ENCODE measurements around the gene EIF5AL1. TPM values are rescaled to one million over a fixed set of nuclear protein-coding genes. Genes with fewer than 3 reads are reported as not detected.

Gene EIF5AL1
- total RNA-seq, 2 donors from 2014 or later, result 0.19 to 1.6 TPM

GRCh38 chr10:79492256-79492655, 20.1 kb upstream of the EIF5AL1 start:
- Histone ChIP-seq H3K9me3 (no peaks in the 10 kb centered on the region), H3K9ac (ENCODE audit: low read depth in 2 of 2, low read length in 2 of 2) (no peak overlapping the region), H3K4me1 (no peaks in the 10 kb centered on the region), H3K36me3 (no peaks in the 10 kb centered on the region), H3K4me3 (no peak overlapping the region), H3K27ac (no peak overlapping the region), H3K27me3 (no peaks in the 10 kb centered on the region)
- TF ChIP-seq CTCF (IDR thresholded peaks at IDR 0.05), result no peak
- intact Hi-C loops (cut with DNase I), result no loop called here
- DNase-seq, result no peak

GRCh38 chr10:79492839-79493238, 19.5 kb upstream of the EIF5AL1 start:
- Histone ChIP-seq H3K27ac (no peak overlapping the region), H3K9me3 (no peaks in the 10 kb centered on the region), H3K4me1 (no peaks in the 10 kb centered on the region), H3K36me3 (no peaks in the 10 kb centered on the region), H3K9ac (ENCODE audit: low read depth in 2 of 2, low read length in 2 of 2) (no peak overlapping the region), H3K27me3 (no peaks in the 10 kb centered on the region), H3K4me3 (no peak overlapping the region)
- no peak for DNase-seq
- intact Hi-C loops (cut with DNase I), result no loop called here
- no peak for TF ChIP-seq CTCF (IDR thresholded peaks at IDR 0.05)

- no peaks in the 10 kb centered on the region for H3K36me3 ChIP-seq
- intact Hi-C loops (cut with DNase I), result no loop called here
- no peak for TF ChIP-seq CTCF (IDR thresholded peaks at IDR 0.05)
- no peak overlapping the region for H3K9ac ChIP-seq (ENCODE audit: low read depth in 2 of 2, low read length in 2 of 2)
- no peaks in the 10 kb centered on the region for H3K9me3 ChIP-seq
- no peaks in the 10 kb centered on the region for H3K4me1 ChIP-seq
- no peak overlapping the region for H3K4me3 ChIP-seq
- DNase-seq, result no peak
- no peaks in the 10 kb centered on the region for H3K27me3 ChIP-seq
- no peak overlapping the region for H3K27ac ChIP-seq
These were observed 18.5 kb upstream of the EIF5AL1 start for GRCh38 chr10:79493806-79494205.

GRCh38 chr10:79494871-79495705, 17.2 kb upstream of the EIF5AL1 start:
- no peak for TF ChIP-seq CTCF (IDR thresholded peaks at IDR 0.05)
- DNase-seq, result no peak
- Histone ChIP-seq H3K36me3 (no peaks in the 10 kb centered on the region), H3K9ac (ENCODE audit: low read depth in 2 of 2, low read length in 2 of 2) (no peak overlapping the region), H3K27ac (no peak overlapping the region), H3K27me3 (no peaks in the 10 kb centered on the region), H3K9me3 (no peaks in the 10 kb centered on the region), H3K4me1 (no peaks in the 10 kb centered on the region), H3K4me3 (no peak overlapping the region)
- intact Hi-C loops (cut with DNase I), result no loop called here

GRCh38 chr10:79495791-79496190, 16.5 kb upstream of the EIF5AL1 start:
- no peaks in the 10 kb centered on the region for H3K9me3 ChIP-seq
- no peak for TF ChIP-seq CTCF (IDR thresholded peaks at IDR 0.05)
- no peak overlapping the region for H3K4me3 ChIP-seq
- H3K27ac ChIP-seq, result no peak overlapping the region
- intact Hi-C loops (cut with DNase I), result no loop called here
- H3K27me3 ChIP-seq, result no peaks in the 10 kb centered on the region
- H3K4me1 ChIP-seq, result no peaks in the 10 kb centered on the region
- H3K36me3 ChIP-seq, result no peaks in the 10 kb centered on the region
- H3K9ac ChIP-seq (ENCODE audit: low read depth in 2 of 2, low read length in 2 of 2), result no peak overlapping the region
- no peak for DNase-seq
